GM19238 (cell line): Measurements from ENCODE around the gene FAM124A.

Source experiments
- DNase-seq: peaks from one replicate; pipeline ENCODE4 v3.0.0; 2011; ENCODE audit warnings: low spot score; ENCODE audit not compliant: insufficient read length

The FAM124A gene, protein sequence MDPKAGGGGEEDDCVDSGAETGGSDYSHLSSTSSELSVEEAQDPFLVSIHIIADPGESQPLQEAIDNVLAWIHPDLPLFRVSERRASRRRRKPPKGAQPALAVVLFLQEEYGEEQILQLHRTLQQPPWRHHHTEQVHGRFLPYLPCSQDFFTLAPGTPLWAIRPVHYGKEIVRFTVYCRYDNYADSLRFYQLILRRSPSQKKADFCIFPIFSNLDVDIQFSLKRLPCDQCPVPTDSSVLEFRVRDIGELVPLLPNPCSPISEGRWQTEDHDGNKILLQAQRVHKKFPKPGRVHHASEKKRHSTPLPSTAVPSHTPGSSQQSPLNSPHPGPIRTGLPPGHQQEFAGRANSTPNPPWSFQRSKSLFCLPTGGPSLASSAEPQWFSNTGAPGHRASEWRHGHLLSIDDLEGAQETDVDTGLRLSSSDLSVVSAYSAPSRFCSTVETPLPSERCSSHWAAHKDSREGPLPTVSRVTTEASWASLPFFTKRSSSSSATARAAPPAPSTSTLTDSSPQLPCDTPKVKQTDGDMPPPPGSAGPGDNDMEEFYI

DNA sequence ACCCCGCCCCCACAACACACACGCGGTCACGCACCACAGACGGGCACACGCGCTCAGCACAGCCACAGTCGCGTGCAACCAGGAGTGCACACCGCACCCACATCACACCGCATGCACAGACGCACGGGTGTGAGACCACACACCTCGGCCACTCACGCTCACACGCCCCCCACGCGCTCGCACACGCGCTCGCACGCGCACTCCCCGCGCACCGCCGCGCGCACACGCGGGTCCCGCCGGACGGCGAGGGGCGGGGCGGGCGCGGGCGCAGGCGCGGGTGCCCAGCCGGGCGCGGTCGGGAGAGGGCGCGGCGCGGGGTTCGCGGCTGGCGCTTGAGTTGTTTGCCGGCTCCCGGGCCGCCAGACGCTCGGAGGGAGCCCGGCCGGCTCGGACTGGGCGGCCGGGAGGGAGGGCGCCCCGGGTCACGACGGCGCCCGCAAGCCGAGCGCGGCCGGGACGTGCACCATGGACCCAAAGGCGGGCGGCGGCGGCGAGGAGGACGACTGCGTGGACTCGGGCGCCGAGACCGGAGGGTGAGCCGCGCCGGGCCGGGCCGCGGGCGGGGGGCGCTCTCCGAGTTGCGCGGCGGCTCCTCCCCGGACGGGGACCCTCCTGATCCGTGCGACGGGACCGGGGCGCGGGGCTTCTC lies at the start of gene FAM124A:
Gene FAM124A, plus strand, starts transcription at position 362 of the 649 bp plus-strand sequence. Its CDS starts 104 bp downstream, at position 466.
- peak; percentile 46 for DNase-seq

DNA sequence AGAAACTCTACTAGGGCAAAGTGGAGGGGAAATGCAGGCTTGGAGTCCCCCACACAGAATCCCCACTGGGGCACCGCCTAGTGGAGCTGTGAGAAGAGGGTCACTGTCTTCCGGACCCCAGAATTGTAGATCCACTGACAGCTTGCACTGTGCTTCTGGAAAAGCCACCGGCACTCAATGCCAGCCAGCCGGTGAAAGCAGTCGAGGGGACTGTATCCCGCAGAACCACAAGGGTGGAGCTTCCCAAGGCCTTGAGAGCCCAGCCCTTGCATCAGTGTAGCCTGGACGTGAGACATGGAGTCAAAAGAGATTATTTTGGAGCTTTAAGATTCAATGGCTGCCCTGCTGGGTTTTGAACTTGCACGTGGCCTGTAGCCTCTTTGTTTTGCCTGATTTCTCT lies 47.2 kb upstream of the FAM124A start:
- no peak for DNase-seq

DNA sequence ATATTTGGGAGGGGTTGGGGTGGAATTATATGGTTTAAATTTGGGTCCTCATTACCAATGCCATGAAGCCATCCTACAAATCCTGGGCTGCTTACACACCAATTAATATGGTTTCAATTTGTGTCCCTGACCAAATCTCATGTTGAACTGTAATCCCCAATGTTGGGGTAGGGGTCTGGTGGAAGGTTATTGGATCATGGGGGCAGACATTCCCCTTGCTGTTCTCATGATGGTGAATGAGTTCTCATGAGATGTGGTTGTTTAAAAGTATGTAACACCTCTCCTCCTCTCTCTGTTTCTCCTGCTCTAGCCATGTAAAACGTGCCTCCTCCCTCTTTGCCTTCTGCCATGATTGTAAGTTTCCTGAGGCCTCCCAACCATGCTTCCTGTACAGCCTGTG lies 46.6 kb upstream of the FAM124A start:
- no peak for DNase-seq

DNA sequence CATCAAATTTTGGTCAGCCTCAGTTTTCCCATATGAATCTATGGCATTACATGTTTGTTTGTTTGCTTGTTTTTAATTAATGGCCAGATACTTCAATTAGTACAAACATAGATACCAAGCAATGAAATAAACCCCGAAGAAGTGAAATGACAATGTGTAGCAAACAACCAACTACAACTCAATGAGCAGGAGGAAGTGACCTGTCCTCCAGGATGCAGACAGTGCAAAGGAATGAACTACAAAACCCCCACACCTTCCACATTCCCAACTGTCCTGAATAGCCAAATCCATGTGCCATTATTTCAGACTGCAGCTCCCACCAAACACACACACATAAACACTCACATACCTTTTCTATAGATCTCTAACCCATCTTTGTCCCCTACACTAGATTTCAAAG lies 45.0 kb upstream of the FAM124A start:
- DNase-seq, result no peak

DNA sequence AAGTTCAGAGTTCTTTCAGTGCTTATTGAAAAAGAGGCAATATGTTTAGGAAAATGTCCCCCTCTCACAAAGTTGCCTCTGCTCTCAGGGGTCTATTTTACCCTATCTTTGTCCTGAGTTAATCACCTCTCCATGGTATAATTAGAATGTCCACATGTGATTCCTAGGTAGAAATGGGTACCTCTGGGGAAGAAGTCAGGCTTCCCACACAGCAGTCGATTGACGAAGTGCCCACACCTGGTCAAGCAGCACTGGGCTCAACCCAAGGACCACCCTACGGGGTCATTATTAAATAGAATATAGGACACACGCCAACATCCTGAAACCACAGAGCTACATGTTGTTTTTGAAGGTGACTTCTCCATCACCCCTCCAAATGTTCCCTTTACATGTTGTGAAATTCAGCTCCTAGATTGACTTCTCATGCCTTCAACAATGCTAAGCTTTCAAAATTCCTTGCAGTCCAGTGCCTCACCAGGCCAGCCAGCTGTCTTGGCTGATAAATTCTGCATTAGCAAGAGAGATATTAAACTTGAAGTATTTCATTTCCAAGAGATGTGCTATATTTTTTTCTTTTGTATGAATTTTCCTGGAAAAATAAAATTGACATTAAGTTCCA lies 43.6 kb upstream of the FAM124A start:
- DNase-seq, result no peak

DNA sequence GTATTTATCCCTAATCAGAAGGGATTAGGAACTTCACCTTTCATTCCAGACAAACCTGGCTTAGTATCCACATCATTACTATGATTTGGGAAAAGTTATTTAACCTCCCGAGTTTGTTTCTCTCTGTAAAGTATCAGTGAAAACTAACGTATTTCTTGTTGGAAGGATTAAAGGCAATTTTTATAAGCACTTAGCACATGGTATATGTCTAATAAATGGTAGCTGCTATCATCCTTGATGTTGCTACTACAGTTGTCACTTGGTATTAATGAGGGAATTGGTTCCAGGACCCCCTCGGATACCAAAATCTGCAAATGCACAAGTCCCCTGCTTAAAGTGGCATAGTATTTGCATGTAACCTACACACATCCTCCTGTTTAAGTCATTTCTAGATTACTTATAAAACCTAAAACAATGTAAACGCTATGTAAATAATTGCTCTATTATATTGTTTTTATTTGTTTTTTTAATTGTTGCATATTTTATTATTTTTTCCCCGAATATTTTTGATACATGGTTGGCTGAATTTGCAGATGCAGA lies 42.7 kb upstream of the FAM124A start:
- DNase-seq, result no peak

DNA sequence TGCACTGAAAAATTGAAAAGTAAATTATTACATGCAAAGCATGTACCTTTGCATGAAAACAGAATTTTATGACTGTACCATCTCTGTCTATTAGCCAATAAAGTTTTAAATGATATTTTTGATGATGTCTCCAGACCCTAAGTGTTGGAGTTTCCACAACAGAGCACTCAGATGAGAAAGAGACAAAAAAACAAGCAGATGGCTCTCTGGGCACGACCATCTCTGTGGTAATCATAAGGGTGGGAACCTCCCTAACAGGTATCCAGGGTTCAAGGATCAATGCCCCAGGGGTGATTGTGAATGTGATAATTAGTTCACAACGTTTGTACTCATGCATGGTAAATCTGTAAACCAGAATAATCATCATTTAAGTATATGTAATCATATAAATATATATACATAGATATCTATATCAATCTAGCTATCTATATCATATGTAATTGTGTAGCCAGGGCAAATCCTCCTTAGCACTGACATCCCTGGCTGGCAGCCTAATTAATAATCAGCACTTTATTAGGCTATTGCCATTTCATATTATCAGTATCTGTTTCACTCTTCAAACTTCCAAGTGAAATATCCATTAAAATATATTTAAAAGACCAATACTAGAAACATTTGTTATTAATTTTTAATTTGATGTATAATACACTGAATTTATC lies 41.2 kb upstream of the FAM124A start:
- no peak for DNase-seq

DNA sequence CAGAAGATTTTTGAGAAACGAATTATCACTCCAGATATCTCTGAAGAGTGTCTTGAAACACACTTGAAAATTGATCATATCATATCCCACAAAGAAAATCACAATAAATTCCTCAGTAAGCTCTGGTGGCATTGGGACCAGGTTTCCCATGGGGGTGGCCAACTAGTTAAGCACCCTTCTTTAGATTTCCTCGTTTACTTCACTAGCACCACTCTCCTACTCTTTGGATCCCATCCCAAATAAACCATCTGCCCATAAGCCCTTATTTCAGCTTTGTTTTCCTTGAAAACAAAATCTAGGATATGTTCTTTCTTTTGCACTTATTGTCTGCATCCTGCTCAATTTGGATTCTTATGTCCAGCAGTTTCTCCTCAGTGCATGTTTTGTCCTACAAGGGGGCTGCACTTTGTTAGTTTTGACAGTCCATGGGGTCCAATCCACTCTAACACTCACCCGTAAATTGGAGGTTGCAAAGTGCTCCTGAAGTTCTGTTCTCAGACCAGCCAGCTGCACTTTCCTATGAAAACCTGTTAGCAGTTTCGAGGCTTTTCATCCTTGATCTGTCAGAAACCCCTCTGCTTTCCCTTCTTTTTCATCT lies 40.3 kb upstream of the FAM124A start:
- no peak for DNase-seq

DNA sequence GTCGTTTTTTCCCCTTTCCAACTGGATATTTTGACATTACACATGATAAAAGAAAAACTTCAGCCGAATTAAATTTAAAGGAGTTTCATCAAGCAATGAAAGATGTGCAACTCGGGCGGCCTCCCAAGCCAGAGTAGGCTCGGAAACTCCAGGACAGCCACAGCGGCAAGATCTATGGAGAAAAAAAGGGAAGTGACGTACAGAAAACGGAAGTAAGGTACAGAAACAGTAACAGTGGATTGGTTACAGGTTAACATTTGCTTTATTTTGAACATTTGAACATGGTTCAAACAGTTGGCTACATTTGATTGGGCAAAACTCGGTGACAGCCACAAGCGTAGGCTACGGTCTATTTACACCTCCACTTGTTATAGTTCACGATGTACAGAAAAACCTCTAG lies 30.5 kb upstream of the FAM124A start:
- DNase-seq, result no peak

DNA sequence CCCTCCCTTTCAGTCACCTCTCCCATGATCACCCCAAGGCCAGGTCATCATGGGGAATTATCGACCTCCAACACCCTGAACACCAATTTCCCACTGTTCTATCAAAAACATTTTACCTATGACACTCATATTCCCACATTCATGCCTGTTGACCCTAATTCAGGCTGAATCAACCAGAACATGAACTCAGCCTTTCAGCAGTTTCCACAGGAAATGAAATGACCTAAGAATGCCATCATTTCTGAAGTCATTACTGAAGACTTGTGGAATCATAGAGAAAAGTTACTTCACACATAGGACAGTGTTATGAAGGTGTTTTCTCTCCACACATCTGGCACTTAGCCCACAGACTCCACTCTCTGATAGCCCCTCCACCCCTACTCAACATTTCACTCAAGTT lies 29.9 kb upstream of the FAM124A start:
- no peak for DNase-seq

DNA sequence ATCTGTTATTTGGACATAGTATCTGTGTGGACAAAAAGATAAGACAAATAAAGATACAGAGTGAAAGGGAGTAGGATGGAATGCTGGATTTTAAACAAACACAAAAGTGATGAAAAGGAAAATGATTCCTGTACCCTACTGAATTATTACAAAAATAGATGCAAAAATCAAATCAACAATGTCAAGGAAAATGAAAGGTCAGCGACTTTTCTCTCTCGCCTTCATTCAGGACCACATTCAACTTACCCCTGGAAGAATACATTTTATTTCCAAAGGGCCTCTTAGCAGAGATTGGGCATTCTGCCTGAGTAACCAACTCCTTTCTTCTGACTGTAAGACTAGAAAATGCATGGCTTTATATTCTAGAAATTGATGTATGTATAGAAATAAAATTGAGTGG lies 28.8 kb upstream of the FAM124A start:
- DNase-seq, result no peak

DNA sequence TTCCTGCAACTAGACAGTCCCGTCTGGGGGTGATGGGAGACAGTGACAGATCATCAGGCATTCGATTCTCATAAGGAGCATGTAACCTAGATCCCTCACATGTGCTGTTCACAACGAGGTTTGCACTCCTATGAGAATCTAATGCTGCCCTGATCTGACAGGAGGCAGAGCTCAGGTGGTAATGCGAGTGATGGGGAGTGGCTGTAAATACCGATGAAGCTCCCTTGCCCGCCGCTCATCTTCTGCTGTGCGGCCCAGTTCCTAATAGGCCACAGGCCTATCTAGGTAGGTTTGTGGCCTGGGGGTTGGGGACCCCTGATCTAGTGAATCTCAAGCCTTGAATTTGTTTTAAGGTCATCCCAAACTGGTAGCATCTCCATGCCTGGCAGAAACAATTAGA lies 27.3 kb upstream of the FAM124A start:
- DNase-seq, result no peak

DNA sequence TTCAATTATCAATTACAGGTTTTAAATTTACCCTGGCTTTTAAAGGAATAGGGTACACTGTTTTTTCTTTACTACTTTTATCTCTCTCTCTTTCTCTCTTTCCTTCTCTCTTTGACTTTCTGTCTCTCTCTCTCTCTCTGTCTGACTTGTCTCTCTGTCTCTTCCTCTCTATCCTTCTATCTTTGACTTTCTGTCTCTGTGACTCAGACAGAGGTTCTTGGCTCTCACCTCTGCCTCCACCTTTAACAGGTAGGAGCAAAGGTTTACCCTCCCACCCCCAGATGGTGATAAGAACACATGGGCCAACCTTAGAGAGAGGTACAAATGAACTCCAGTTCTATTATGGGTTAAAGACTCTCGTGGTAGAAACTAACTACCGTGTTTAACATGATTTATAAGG lies 20.3 kb upstream of the FAM124A start:
- no peak for DNase-seq

DNA sequence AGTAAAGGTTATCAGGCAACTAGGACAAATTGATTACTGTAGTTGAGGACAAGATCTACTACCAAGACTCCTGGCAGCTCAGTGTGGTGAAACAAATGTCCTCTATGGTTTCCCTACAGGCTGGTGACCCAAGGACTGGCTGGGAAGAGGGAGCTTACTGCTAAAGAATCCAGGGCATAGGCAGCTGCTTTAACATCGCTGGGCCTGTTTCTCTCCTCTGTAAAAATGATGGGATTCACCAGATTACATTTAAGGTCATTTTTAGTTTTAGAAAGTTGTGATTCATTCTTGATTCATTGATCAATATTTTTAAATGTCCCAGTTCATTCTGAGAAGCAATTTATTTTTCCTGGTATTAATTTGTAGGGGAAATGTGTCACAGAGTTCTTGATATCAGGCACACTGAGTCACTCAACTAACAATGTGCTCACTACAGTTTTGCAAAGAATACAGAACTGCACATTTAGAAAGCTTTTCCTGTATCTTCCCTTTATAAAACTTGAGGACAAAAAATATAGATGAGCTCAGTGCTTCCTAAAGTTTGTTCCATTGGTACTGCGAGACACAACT lies 19.6 kb upstream of the FAM124A start:
- DNase-seq, result no peak

DNA sequence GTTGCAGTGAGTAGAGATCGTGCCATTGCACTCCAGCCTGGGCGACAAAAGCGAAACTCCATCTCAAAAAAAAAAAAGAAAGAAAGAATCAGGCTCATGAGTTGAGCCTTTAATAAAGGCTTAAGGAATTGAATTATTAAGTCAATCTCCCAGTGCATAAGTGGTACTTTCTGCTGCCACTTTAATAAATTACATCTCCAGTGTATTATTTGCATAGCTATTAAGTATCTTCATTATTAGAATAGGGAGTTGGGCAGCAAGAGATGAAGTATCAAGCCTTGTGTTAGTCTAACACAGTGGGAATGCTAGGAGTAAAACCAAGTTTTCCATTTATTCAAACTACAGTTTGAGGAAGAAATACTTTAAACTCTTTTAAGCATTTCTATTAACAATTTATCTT lies 15.6 kb upstream of the FAM124A start:
- DNase-seq, result no peak

DNA sequence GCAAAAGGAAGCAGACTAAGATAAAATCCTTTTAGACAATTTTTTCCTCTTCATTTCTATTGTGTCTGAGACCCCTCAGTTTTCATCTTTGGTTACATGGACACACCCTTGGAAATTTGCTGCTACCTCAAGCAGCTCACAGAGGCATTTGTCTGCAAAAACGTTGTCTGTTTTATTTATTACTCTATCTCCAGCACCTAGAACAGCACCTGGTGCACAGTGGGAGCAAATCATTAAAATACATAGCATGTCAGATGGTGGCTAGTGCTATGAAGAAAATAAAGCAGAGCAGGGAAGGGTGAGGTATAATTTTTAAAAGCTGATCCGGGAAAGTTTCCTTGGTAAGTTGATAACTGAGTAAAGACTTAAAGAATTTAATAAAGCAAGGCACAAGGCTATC lies 14.3 kb upstream of the FAM124A start:
- DNase-seq, result no peak

DNA sequence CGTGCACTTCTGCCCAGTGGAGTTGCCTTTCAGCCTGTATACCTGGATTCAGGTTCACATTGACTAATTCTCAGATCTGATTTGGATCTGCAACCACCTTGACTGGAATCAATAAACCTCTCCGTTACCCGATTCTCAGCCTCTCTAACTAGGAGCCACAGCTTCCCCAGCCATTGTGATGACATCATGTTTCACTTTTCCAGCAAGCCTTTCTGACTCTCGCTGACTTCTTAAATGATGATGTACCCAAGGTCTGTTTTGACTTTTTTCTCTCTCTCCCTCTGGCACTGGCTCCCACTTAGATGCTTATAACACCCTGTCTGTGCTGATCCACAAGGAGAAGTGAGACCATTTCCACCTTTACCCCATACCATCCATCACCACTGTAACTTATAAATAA lies 13.5 kb upstream of the FAM124A start:
- DNase-seq, result no peak

DNA sequence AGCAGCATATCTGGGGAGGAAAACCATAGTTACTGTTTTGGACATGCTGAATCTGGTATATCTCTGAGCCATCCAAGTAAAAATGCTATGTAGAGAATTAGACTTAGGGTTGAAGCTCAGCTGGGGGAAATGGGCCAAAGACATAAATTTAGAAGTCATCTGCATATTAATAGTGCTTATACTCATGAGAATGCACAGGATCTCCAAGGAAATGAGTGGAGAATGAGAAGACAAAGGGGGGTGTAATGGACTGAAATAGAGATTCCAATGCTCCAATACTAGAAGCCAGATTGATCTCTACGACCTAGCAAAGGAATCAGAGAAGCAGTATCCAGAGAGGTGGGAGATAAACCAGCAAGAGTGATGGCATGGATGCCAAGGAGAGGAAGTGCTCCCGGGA lies 10.3 kb upstream of the FAM124A start:
- no peak for DNase-seq

DNA sequence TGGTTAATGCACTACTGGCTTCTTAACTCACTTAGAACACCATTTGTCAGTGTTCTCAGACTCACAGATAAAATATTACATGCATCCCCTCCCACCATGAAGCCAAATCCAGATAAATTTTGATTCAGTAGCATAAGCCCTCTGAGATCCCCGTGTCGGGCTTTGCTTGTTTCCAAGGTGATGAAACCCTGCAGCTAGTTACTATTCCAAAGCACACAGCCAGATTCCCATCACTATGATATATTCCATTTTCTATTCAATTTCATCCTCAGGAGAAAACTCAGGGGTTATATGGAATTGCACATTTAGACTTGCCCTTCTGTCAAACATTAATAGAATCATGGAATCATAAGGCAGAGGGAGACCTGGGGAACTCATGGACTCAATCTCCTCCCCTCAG lies 9.4 kb upstream of the FAM124A start:
- DNase-seq, result no peak

DNA sequence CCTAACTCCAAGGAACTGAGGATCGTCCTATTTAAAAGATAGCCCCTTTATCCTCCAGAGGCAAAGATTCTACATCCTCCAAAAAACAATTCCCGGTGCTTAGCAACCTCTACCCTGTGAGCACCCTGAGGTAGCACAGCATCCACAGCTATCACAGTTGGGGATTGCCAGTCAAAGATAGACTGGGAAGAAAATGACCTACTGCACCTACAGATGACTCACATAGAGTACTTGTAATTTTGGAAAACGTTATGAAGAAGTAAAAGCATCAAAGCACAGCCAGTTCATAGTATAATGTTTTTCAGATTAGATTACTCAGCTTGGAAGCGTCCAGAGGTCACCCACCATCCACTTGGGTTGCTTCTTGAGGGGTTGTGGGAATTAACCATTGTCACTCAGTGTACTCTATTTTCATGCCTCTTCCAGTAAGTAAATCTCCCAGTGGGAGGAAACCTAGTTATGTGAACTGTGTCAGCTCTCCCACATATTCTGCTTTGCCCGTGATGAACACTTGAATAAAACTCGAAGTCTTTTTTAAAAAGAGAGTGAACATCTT lies 8.9 kb upstream of the FAM124A start:
- DNase-seq, result no peak

DNA sequence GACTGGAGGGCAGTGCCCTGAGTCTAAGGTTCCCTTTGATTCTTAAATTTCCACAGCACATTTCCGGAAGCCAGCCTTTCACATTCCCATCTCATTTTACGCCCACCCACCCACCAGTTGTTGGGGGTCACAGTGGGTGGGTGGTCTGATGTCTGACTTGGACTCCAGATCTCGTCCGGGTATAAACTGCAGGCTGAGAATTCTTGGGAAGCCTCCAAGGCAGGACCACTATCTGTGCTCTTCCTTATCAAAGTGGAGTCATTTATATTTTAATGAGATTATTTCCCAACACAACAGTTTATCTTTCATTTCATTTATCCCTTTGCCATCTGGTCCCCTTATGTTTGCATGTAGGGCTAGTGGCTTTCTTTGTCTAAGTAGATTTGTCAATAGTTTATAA lies 3.6 kb upstream of the FAM124A start:
- no peak for DNase-seq
